ENCODE data around the gene PINK1.

Gene PINK1

GRCh38 chr1:20611652-20612051 is 21.6 kb upstream of the PINK1 start:
- no CpG with 5 or more reads among the region's 5 CpGs for WGBS (ENCODE audit: insufficient coverage, insufficient read length)
- Histone ChIP-seq H3K27me3 (ENCODE audit: control insufficient read depth, insufficient read depth, low read length) (no peaks in the 10 kb centered on the region), H3K36me3 (ENCODE audit: control insufficient read depth, insufficient read depth, low read length) (no peaks in the 10 kb centered on the region), H3K27ac (ENCODE audit: low read length) (no peak overlapping the region), H3K4me1 (ENCODE audit: control insufficient read depth, insufficient read depth, low read length) (peaks cover 4% of the 10 kb centered on the region; the same call in 1 of the 2 replicates), H3K9me3 (ENCODE audit: control insufficient read depth, insufficient read depth, low read length) (no peaks in the 10 kb centered on the region), H3K4me3 (ENCODE audit: low read length) (no peak overlapping the region)
- no peak for DNase-seq (ENCODE audit: low read depth, low spot score)

- Histone ChIP-seq H3K27ac (ENCODE audit: low read length) (no peak overlapping the region), H3K36me3 (ENCODE audit: control insufficient read depth, insufficient read depth, low read length) (no peaks in the 10 kb centered on the region), H3K4me1 (ENCODE audit: control insufficient read depth, insufficient read depth, low read length) (peaks cover 4% of the 10 kb centered on the region; the same call in 1 of the 2 replicates), H3K27me3 (ENCODE audit: control insufficient read depth, insufficient read depth, low read length) (no peaks in the 10 kb centered on the region), H3K4me3 (ENCODE audit: low read length) (no peak overlapping the region), H3K9me3 (ENCODE audit: control insufficient read depth, insufficient read depth, low read length) (no peaks in the 10 kb centered on the region)
- WGBS (ENCODE audit: insufficient coverage, insufficient read length), result no CpG with 5 or more reads among the region's 11 CpGs
- no peak for DNase-seq (ENCODE audit: low read depth, low spot score)
These were observed 21.0 kb upstream of the PINK1 start for GRCh38 chr1:20612221-20612746.

GRCh38 chr1:20614131-20614579 is 19.1 kb upstream of the PINK1 start:
- DNase-seq (ENCODE audit: low read depth, low spot score), result no peak
- Histone ChIP-seq H3K27ac (ENCODE audit: low read length) (no peak overlapping the region), H3K27me3 (ENCODE audit: control insufficient read depth, insufficient read depth, low read length) (no peaks in the 10 kb centered on the region), H3K36me3 (ENCODE audit: control insufficient read depth, insufficient read depth, low read length) (no peaks in the 10 kb centered on the region), H3K4me1 (ENCODE audit: control insufficient read depth, insufficient read depth, low read length) (peaks cover 4% of the 10 kb centered on the region; the same call in 1 of the 2 replicates), H3K9me3 (ENCODE audit: control insufficient read depth, insufficient read depth, low read length) (no peaks in the 10 kb centered on the region), H3K4me3 (ENCODE audit: low read length) (no peak overlapping the region)
- WGBS (ENCODE audit: insufficient coverage, insufficient read length), result no CpG with 5 or more reads among the region's 3 CpGs

GRCh38 chr1:20615946-20616846 is 17.1 kb upstream of the PINK1 start:
- Histone ChIP-seq H3K4me1 (ENCODE audit: control insufficient read depth, insufficient read depth, low read length) (peaks cover 4% of the 10 kb centered on the region; the same call in 1 of the 2 replicates), H3K27ac (ENCODE audit: low read length) (no peak overlapping the region), H3K36me3 (ENCODE audit: control insufficient read depth, insufficient read depth, low read length) (no peaks in the 10 kb centered on the region), H3K27me3 (ENCODE audit: control insufficient read depth, insufficient read depth, low read length) (no peaks in the 10 kb centered on the region), H3K4me3 (ENCODE audit: low read length) (no peak overlapping the region), H3K9me3 (ENCODE audit: control insufficient read depth, insufficient read depth, low read length) (no peaks in the 10 kb centered on the region)
- no peak for DNase-seq (ENCODE audit: low read depth, low spot score)
- WGBS (ENCODE audit: insufficient coverage, insufficient read length), result no CpG with 5 or more reads among the region's 20 CpGs

GRCh38 chr1:20616847-20617487 is 16.3 kb upstream of the PINK1 start:
- Histone ChIP-seq H3K27me3 (ENCODE audit: control insufficient read depth, insufficient read depth, low read length) (no peaks in the 10 kb centered on the region), H3K9me3 (ENCODE audit: control insufficient read depth, insufficient read depth, low read length) (no peaks in the 10 kb centered on the region), H3K4me3 (ENCODE audit: low read length) (no peak overlapping the region), H3K36me3 (ENCODE audit: control insufficient read depth, insufficient read depth, low read length) (no peaks in the 10 kb centered on the region), H3K27ac (ENCODE audit: low read length) (no peak overlapping the region), H3K4me1 (ENCODE audit: control insufficient read depth, insufficient read depth, low read length) (peaks cover 4% of the 10 kb centered on the region; the same call in 1 of the 2 replicates)
- WGBS (ENCODE audit: insufficient coverage, insufficient read length), result no CpG with 5 or more reads among the region's 3 CpGs
- DNase-seq (ENCODE audit: low read depth, low spot score), result no peak

- no CpG with 5 or more reads among the region's 4 CpGs for WGBS (ENCODE audit: insufficient coverage, insufficient read length)
- H3K36me3 ChIP-seq (ENCODE audit: control insufficient read depth, insufficient read depth, low read length), result no peaks in the 10 kb centered on the region
- no peaks in the 10 kb centered on the region for H3K9me3 ChIP-seq (ENCODE audit: control insufficient read depth, insufficient read depth, low read length)
- peaks cover 3% of the 10 kb centered on the region; the same call in 1 of the 2 replicates for H3K4me1 ChIP-seq (ENCODE audit: control insufficient read depth, insufficient read depth, low read length)
- H3K27ac ChIP-seq (ENCODE audit: low read length), result no peak overlapping the region
- no peak for DNase-seq (ENCODE audit: low read depth, low spot score)
- no peaks in the 10 kb centered on the region for H3K27me3 ChIP-seq (ENCODE audit: control insufficient read depth, insufficient read depth, low read length)
- no peak overlapping the region for H3K4me3 ChIP-seq (ENCODE audit: low read length)
These were observed 14.7 kb upstream of the PINK1 start for GRCh38 chr1:20618550-20618949.

- no CpG with 5 or more reads among the region's 1 CpG for WGBS (ENCODE audit: insufficient coverage, insufficient read length)
- Histone ChIP-seq H3K27me3 (ENCODE audit: control insufficient read depth, insufficient read depth, low read length) (no peaks in the 10 kb centered on the region), H3K27ac (ENCODE audit: low read length) (no peak overlapping the region), H3K9me3 (ENCODE audit: control insufficient read depth, insufficient read depth, low read length) (no peaks in the 10 kb centered on the region), H3K36me3 (ENCODE audit: control insufficient read depth, insufficient read depth, low read length) (no peaks in the 10 kb centered on the region), H3K4me1 (ENCODE audit: control insufficient read depth, insufficient read depth, low read length) (peaks cover under 1% of the 10 kb centered on the region; the same call in 1 of the 2 replicates), H3K4me3 (ENCODE audit: low read length) (no peak overlapping the region)
- DNase-seq (ENCODE audit: low read depth, low spot score), result no peak
These were observed 13.3 kb upstream of the PINK1 start for GRCh38 chr1:20619999-20620398.

- Histone ChIP-seq H3K36me3 (ENCODE audit: control insufficient read depth, insufficient read depth, low read length) (no peaks in the 10 kb centered on the region), H3K9me3 (ENCODE audit: control insufficient read depth, insufficient read depth, low read length) (no peaks in the 10 kb centered on the region), H3K4me3 (ENCODE audit: low read length) (no peak overlapping the region), H3K4me1 (ENCODE audit: control insufficient read depth, insufficient read depth, low read length) (peaks cover 3% of the 10 kb centered on the region; the same call in 1 of the 2 replicates), H3K27me3 (ENCODE audit: control insufficient read depth, insufficient read depth, low read length) (no peaks in the 10 kb centered on the region), H3K27ac (ENCODE audit: low read length) (no peak overlapping the region)
- no peak for DNase-seq (ENCODE audit: low read depth, low spot score)
- no CpG with 5 or more reads among the region's 6 CpGs for WGBS (ENCODE audit: insufficient coverage, insufficient read length)
These were observed 12.2 kb upstream of the PINK1 start for GRCh38 chr1:20621012-20621411.

- no CpG with 5 or more reads among the region's 1 CpG for WGBS (ENCODE audit: insufficient coverage, insufficient read length)
- DNase-seq (ENCODE audit: low read depth, low spot score), result no peak
- H3K27ac ChIP-seq (ENCODE audit: low read length), result no peak overlapping the region
- peaks cover 5% of the 10 kb centered on the region; the same call in 1 of the 2 replicates for H3K4me1 ChIP-seq (ENCODE audit: control insufficient read depth, insufficient read depth, low read length)
- no peaks in the 10 kb centered on the region for H3K27me3 ChIP-seq (ENCODE audit: control insufficient read depth, insufficient read depth, low read length)
- H3K4me3 ChIP-seq (ENCODE audit: low read length), result no peak overlapping the region
- no peaks in the 10 kb centered on the region for H3K9me3 ChIP-seq (ENCODE audit: control insufficient read depth, insufficient read depth, low read length)
- no peaks in the 10 kb centered on the region for H3K36me3 ChIP-seq (ENCODE audit: control insufficient read depth, insufficient read depth, low read length)
These were observed 8.5 kb upstream of the PINK1 start for GRCh38 chr1:20624709-20625108.

Measured in iPS DF 6.9 (cell line).